Activated CD4-positive, alpha-beta memory T cell treated with anti-CD3 and anti-CD28 coated beads, Interleukin-2, amount 10 ng/mL, durations not matched to agents 7 days and 5 days (primary cell): Measurements from ENCODE around the gene ADAMTS15. TPM values are rescaled to one million over a fixed set of nuclear protein-coding genes. Genes with fewer than 3 reads are reported as not detected.

Source experiments
- CTCF ChIA-PET: fragments of 350-600 bp; sonication (Branson Sonifier 250); formaldehyde crosslinking; loops from one replicate; lab custom pipeline; 2021; ENCODE audit warnings: antibody characterized with exemption, inconsistent platforms; lab: Charles Lee
- POLR2A ChIA-PET: fragments of 350-600 bp; sonication (Branson Sonifier 250); formaldehyde crosslinking; loops from one replicate; lab custom pipeline; 2021; ENCODE audit warnings: antibody characterized with exemption; lab: Charles Lee
- DNase-seq: peaks from one replicate; pipeline ENCODE4 v3.0.0-alpha.2; 2020
- H3K27ac Mint-ChIP-seq: one replicate; pipeline ENCODE4 v1.8.0; 2021; ENCODE audit warnings: mild to moderate bottlenecking, mixed read lengths
- H3K27me3 Mint-ChIP-seq: one replicate; pipeline ENCODE4 v1.8.0; 2021; ENCODE audit warnings: mixed read lengths
- H3K36me3 Mint-ChIP-seq: one replicate; pipeline ENCODE4 v1.8.0; 2021; ENCODE audit warnings: low read depth, mixed read lengths
- H3K4me1 Mint-ChIP-seq: one replicate; pipeline ENCODE4 v1.8.0; 2021; ENCODE audit warnings: mixed read lengths
- H3K4me3 Mint-ChIP-seq: one replicate; pipeline ENCODE4 v1.8.0; 2021; ENCODE audit warnings: mild to moderate bottlenecking, mixed read lengths
- H3K9me3 Mint-ChIP-seq: one replicate; pipeline ENCODE4 v1.8.0; 2021; ENCODE audit warnings: mixed read lengths
- total RNA-seq, 2 experiments: library from RNA; stranded (reverse); gene quantifications; one replicate each; pipeline ENCODE4 v1.2.3, GENCODE V29; 2021

Gene ADAMTS15
- total RNA-seq, 2 experiments from 2014 or later = not detected

GRCh38 chr11:130459521-130459920, 11.1 kb downstream of the ADAMTS15 start:
- no peak for DNase-seq
- Mint-ChIP-seq H3K4me1 (no peaks in the 10 kb centered on the region), H3K27me3 (peaks cover 12% of the 10 kb centered on the region), H3K36me3 (no peaks in the 10 kb centered on the region), H3K27ac (no peak overlapping the region), H3K4me3 (no peak overlapping the region), H3K9me3 (no peaks in the 10 kb centered on the region)
- CTCF ChIA-PET = no interaction called here
- POLR2A ChIA-PET = no interaction called here

GRCh38 chr11:130462101-130462885, 13.8 kb downstream of the ADAMTS15 start:
- no peaks in the 10 kb centered on the region for H3K36me3 Mint-ChIP-seq
- no peak overlapping the region for H3K27ac Mint-ChIP-seq
- ChIA-PET CTCF (no interaction called here), POLR2A (no interaction called here)
- H3K27me3 Mint-ChIP-seq = peaks cover 2% of the 10 kb centered on the region
- no peak for DNase-seq
- H3K4me3 Mint-ChIP-seq = no peak overlapping the region
- no peaks in the 10 kb centered on the region for H3K9me3 Mint-ChIP-seq
- H3K4me1 Mint-ChIP-seq = no peaks in the 10 kb centered on the region

GRCh38 chr11:130462931-130463330, 14.5 kb downstream of the ADAMTS15 start:
- H3K27ac Mint-ChIP-seq = no peak overlapping the region
- H3K27me3 Mint-ChIP-seq = peaks cover 2% of the 10 kb centered on the region
- H3K4me3 Mint-ChIP-seq = no peak overlapping the region
- CTCF ChIA-PET = no interaction called here
- no peaks in the 10 kb centered on the region for H3K4me1 Mint-ChIP-seq
- POLR2A ChIA-PET = no interaction called here
- no peaks in the 10 kb centered on the region for H3K36me3 Mint-ChIP-seq
- DNase-seq = no peak
- no peaks in the 10 kb centered on the region for H3K9me3 Mint-ChIP-seq

DNA sequence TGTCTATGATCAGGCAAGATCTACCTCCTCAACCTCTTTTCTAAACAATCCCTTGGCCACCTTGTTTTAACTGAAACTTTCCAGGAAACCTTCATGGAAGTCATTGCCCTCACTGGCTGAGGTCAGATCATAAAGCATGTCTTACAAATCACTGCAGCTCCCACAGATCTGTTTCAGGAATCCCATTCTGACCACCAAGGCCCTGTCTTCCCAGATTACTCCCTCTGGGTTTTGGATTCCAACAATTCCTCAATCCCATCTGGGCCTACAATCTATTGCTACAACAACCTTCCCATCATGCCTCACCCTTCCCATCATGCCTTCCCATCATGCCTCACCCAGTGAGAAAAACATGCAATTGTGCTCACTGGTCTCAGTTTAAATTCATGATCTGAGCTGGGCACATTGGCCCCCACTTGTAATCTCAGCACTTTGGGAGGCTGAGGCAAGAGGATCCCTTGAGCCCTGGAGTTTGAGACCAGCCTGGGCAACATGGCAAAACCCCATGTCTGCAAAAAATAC, 15.9 kb downstream of the ADAMTS15 start:
- CTCF ChIA-PET = no interaction called here
- Mint-ChIP-seq H3K36me3 (no peaks in the 10 kb centered on the region), H3K4me3 (no peak overlapping the region)

GRCh38 chr11:130465263-130465662, 16.8 kb downstream of the ADAMTS15 start:
- Mint-ChIP-seq H3K27me3 (no peaks in the 10 kb centered on the region), H3K4me3 (no peak overlapping the region), H3K36me3 (no peaks in the 10 kb centered on the region), H3K4me1 (no peaks in the 10 kb centered on the region), H3K27ac (no peak overlapping the region), H3K9me3 (no peaks in the 10 kb centered on the region)
- POLR2A ChIA-PET = no interaction called here
- no peak for DNase-seq
- CTCF ChIA-PET = no interaction called here

More for the DNA sequence above, 15.9 kb downstream of the ADAMTS15 start:
- H3K27me3 Mint-ChIP-seq = peaks cover 2% of the 10 kb centered on the region
- H3K9me3 Mint-ChIP-seq = no peaks in the 10 kb centered on the region
- H3K4me1 Mint-ChIP-seq = no peaks in the 10 kb centered on the region
- no peak for DNase-seq
- H3K27ac Mint-ChIP-seq = no peak overlapping the region
- POLR2A ChIA-PET = no interaction called here

DNA sequence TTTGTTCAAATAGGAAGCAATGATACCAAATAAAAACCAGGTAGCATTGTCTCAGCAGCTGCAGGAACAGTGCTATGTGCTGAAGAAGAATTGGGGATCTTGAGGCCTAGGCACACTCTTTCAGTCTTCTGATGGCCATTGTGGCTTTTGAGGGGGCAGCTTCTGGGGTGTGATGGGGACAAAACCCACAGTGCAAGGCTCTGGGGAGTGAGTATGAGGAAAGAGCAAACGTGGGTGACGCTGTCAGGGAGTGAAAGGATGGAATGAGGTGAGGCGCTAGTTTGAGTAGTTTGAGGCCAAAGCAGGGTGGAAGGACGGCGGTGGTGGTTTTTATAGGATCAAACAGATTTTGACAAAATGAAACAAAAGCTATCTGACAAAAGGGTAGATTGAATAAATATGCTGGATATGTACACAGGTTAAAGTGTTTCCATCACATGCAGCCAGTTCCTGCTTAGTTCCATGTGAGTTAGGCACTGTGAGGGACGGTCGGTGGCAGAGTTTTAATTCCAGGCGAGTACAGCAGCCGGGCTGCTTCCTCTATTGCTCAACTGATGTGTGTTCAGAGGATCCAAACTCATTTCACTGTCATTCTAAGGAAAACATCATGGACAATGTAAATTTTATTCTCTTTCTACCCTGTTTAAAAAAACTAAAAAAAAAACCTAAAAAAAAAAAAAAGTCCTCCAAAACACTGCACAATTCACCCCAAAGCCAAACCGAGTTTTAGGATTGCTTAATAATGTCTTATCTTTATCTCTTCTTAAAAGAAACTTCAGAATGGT, 18.9 kb downstream of the ADAMTS15 start:
- CTCF ChIA-PET = no interaction called here
- POLR2A ChIA-PET = no interaction called here
- no peaks in the 10 kb centered on the region for H3K9me3 Mint-ChIP-seq
- DNase-seq = no peak
- no peaks in the 10 kb centered on the region for H3K4me1 Mint-ChIP-seq
- no peak overlapping the region for H3K4me3 Mint-ChIP-seq
- H3K27me3 Mint-ChIP-seq = no peaks in the 10 kb centered on the region
- H3K36me3 Mint-ChIP-seq = no peaks in the 10 kb centered on the region
- H3K27ac Mint-ChIP-seq = no peak overlapping the region

GRCh38 chr11:130469181-130469580, 20.7 kb downstream of the ADAMTS15 start:
- DNase-seq = no peak
- POLR2A ChIA-PET = no interaction called here

DNA sequence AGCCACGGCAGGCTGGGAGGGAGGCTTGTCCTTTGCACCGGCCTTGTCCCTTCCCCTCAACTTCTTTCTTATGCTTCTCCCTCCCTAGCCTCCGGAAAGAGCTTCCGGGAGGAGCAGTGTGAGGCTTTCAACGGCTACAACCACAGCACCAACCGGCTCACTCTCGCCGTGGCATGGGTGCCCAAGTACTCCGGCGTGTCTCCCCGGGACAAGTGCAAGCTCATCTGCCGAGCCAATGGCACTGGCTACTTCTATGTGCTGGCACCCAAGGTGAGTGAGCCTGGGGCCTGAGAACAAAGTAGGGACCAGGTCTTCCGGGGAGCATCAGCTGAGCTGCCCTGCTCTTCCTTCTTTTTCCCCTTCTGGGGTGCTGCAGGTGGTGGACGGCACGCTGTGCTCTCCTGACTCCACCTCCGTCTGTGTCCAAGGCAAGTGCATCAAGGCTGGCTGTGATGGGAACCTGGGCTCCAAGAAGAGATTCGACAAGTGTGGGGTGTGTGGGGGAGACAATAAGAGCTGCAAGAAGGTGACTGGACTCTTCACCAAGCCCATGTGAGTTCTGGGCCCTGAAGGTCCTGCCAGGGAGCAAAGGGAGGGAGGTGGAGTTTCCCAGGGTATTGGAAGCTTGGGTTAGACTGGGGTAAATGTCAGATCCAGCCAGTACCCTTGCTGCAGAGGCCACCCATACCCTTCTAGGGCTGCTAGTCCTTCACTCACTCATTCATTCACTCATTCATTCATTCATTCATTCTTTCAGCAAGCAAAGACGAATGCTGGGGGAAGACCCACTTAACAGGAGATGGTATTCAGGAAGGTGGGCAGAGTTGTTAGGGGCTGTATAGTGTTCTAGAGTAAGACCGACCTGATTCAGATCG, 22.6 kb downstream of the ADAMTS15 start:
- no peak overlapping the region for H3K4me3 Mint-ChIP-seq
- no peak overlapping the region for H3K27ac Mint-ChIP-seq
- no peaks in the 10 kb centered on the region for H3K4me1 Mint-ChIP-seq
- CTCF ChIA-PET = no interaction called here
- H3K27me3 Mint-ChIP-seq = no peaks in the 10 kb centered on the region
- no peaks in the 10 kb centered on the region for H3K9me3 Mint-ChIP-seq
- POLR2A ChIA-PET = no interaction called here
- no peaks in the 10 kb centered on the region for H3K36me3 Mint-ChIP-seq
- no peak for DNase-seq

More at GRCh38 chr11:130469181-130469580, 20.7 kb downstream of the ADAMTS15 start:
- no peaks in the 10 kb centered on the region for H3K36me3 Mint-ChIP-seq
- no peaks in the 10 kb centered on the region for H3K9me3 Mint-ChIP-seq
- H3K4me1 Mint-ChIP-seq = no peaks in the 10 kb centered on the region
- CTCF ChIA-PET = no interaction called here
- no peaks in the 10 kb centered on the region for H3K27me3 Mint-ChIP-seq
- no peak overlapping the region for H3K4me3 Mint-ChIP-seq
- no peak overlapping the region for H3K27ac Mint-ChIP-seq

DNA sequence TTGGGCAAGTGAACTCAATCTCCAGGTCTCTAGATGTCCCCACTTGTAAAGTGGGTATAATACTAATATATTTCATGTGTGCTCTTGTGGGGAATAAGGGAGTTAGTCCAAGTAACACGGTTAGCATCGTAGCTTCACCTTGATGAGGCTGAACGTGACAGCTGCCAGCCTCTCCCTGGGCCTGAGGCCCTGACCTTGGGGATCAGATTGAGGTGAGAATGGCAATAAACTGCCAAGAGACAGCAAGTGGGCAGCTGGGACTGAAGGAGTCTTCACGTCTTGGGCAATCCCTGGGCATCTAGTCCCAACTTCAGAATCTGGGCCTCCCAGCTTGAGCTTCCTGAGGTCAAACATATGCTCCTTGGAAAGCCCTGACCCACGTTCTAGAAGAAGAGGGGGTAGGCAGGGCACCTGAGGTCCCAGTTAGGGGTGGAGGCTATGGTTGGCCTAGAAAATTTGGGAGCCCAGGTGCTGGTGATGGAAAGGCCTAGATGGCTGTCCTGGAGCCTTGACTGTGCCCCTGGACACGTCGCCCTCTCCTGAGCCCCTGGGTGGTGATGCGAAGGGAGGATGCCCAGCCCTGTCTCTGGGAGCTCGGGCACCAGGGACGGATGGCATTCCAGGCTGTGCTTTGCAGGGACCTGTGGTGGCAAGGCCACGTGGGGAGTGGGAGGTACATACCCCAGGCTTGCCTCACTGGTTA, 23.4 kb downstream of the ADAMTS15 start:
- no peaks in the 10 kb centered on the region for H3K36me3 Mint-ChIP-seq
- POLR2A ChIA-PET = no interaction called here
- H3K4me3 Mint-ChIP-seq = no peak overlapping the region
- H3K27me3 Mint-ChIP-seq = no peaks in the 10 kb centered on the region
- DNase-seq = no peak
- H3K9me3 Mint-ChIP-seq = no peaks in the 10 kb centered on the region
- CTCF ChIA-PET = no interaction called here
- no peaks in the 10 kb centered on the region for H3K4me1 Mint-ChIP-seq
- no peak overlapping the region for H3K27ac Mint-ChIP-seq

DNA sequence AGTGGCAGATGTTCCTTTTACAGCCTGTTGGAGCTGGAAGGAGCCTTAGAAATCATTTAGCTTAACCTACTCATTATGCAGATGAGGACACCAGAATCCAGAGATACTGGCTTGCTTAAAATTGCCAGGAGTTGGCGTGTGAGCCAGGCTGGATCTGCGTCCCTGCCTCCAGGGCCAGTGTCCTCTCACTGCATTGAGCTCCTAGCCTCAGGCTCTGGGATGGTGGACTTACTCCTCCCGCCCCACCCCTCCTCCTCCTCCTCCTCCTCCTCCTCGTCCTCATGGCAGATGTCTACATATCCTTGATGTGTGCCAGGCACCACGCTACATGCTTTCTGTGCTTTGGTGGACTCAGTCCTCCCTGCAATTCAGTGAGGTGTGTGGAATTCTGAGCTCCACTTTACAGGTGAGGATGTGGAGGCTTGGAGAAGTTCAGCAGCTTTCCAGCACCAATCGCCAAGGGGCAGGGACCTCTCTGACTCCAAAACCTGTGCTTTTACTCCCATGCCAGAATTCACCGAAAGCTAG, 24.1 kb downstream of the ADAMTS15 start:
- no peak for DNase-seq
- H3K4me1 Mint-ChIP-seq = no peaks in the 10 kb centered on the region
- H3K4me3 Mint-ChIP-seq = no peak overlapping the region
- H3K36me3 Mint-ChIP-seq = no peaks in the 10 kb centered on the region
- POLR2A ChIA-PET = no interaction called here
- H3K9me3 Mint-ChIP-seq = no peaks in the 10 kb centered on the region
- no peak overlapping the region for H3K27ac Mint-ChIP-seq
- CTCF ChIA-PET = no interaction called here
- no peaks in the 10 kb centered on the region for H3K27me3 Mint-ChIP-seq

DNA sequence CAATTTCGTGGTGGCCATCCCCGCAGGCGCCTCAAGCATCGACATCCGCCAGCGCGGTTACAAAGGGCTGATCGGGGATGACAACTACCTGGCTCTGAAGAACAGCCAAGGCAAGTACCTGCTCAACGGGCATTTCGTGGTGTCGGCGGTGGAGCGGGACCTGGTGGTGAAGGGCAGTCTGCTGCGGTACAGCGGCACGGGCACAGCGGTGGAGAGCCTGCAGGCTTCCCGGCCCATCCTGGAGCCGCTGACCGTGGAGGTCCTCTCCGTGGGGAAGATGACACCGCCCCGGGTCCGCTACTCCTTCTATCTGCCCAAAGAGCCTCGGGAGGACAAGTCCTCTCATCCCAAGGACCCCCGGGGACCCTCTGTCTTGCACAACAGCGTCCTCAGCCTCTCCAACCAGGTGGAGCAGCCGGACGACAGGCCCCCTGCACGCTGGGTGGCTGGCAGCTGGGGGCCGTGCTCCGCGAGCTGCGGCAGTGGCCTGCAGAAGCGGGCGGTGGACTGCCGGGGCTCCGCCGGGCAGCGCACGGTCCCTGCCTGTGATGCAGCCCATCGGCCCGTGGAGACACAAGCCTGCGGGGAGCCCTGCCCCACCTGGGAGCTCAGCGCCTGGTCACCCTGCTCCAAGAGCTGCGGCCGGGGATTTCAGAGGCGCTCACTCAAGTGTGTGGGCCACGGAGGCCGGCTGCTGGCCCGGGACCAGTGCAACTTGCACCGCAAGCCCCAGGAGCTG, 24.8 kb downstream of the ADAMTS15 start:
- no peak for DNase-seq
- Mint-ChIP-seq H3K4me3 (no peak overlapping the region), H3K36me3 (no peaks in the 10 kb centered on the region), H3K4me1 (no peaks in the 10 kb centered on the region), H3K27ac (no peak overlapping the region), H3K27me3 (no peaks in the 10 kb centered on the region), H3K9me3 (no peaks in the 10 kb centered on the region)
- ChIA-PET POLR2A (no interaction called here), CTCF (no interaction called here)
